Heart left ventricle (tissue), 13 donors: ENCODE data around the gene DMD.

Experiments
- POLR2A ChIP-seq, 2 donors: fragments of 450-650 bp; IDR thresholded peaks; one replicate each; pipeline ENCODE4 v1.6.1; 2017; ENCODE audit warnings: antibody characterized with exemption in 2 of 2, mild to moderate bottlenecking in 2 of 2, moderate library complexity in 2 of 2
- TF ChIP-seq, protein P1 (sequence below), 12 donors: fragments of 200-600 bp; sonication (generic) in 4 of 12; IDR thresholded peaks; one replicate each; pipeline versions ENCODE4 v1.5.0 to v1.8.0; 2018 to 2022; ENCODE audit warnings: antibody characterized with exemption in 12 of 12, mild to moderate bottlenecking in 5 of 12
- donor health status: ischemic (EF 13 %, LVEDD 7.1; RV severe dilation, severe dysfunction).
- donor health status: DM: no; HTN: yes; CAD: no.
- donor health status: DM: no; HTN: no; CAD: no.
- donor health status: ischemic (EF 25% LVEDD 6.9; RV normal size, moderate dysfunction).
- donor health status: ischemic (EF 25% LVEDD 5.7; RV mildly dilated, moderate dysfunction).
- donor health status: ischemic (EF 35%, LVEDD 5.7; RV mildly dilated, moderate dysfunction).
- donor health status: nonischemic (EF 11% LVEDD 7.7; RV severe dilation, severe dysfunction).
- donor health status: DM: yes; HTN: yes; CAD: no.
- donor health status: PGD.
- donor health status: ischemic (EF 29% LVEDD 5.4; RV normal size, mild dysfunction).
- donor health status: nonischemic (EF 23%, LVEDD 6.1; RV moderate dilation, normal function).

DNA sequence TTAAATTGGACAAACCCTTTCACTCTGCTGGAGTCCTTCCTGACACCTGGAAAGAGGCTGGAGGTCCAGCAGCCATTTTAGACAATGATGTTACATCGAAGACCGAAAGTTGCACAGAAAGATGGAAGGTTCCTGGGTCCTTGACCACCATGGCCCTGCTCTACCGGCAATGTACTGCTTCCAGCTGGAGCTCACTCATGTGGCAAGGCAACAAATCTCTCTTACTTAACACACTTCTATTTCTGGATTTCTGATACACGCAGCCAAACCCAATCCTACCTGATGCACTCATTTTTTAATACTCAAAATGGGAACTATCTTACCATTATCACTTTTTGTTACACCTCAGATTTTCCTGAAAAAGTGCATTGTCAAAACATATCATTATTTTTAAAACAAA lies 33.1 kb downstream of the DMD start:
- TF ChIP-seq, protein P1, sequence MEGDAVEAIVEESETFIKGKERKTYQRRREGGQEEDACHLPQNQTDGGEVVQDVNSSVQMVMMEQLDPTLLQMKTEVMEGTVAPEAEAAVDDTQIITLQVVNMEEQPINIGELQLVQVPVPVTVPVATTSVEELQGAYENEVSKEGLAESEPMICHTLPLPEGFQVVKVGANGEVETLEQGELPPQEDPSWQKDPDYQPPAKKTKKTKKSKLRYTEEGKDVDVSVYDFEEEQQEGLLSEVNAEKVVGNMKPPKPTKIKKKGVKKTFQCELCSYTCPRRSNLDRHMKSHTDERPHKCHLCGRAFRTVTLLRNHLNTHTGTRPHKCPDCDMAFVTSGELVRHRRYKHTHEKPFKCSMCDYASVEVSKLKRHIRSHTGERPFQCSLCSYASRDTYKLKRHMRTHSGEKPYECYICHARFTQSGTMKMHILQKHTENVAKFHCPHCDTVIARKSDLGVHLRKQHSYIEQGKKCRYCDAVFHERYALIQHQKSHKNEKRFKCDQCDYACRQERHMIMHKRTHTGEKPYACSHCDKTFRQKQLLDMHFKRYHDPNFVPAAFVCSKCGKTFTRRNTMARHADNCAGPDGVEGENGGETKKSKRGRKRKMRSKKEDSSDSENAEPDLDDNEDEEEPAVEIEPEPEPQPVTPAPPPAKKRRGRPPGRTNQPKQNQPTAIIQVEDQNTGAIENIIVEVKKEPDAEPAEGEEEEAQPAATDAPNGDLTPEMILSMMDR (IDR thresholded peaks at IDR 0.05): no peak
- no peak for TF ChIP-seq POLR2A (IDR thresholded peaks at IDR 0.05)
